Right lobe of liver (tissue), 6 donors: ENCODE data around the gene RPS19. TPM values are rescaled to one million over a fixed set of nuclear protein-coding genes. Genes with fewer than 3 reads are reported as not detected.

ENCODE experiments used
- ATAC-seq, 4 donors: fragments of 200-7000 bp; cut with Tn5 transposase; one replicate each; pipeline ENCODE4 v1.9.1; 2020; ENCODE audit warnings: mild to moderate bottlenecking in 4 of 4, moderate library complexity in 4 of 4
- DNase-seq, 3 donors: peaks; one replicate each; pipeline ENCODE4 v3.0.0-alpha.2; 2020
- H3K27ac ChIP-seq, 3 donors: fragments of 200-600 bp; one replicate each; pipeline ENCODE4 v1.8.0; 2022
- H3K27me3 ChIP-seq, 2 donors: fragments of 200-600 bp; one replicate each; pipeline ENCODE4 v1.8.0; 2022
- H3K36me3 ChIP-seq, 4 donors: fragments of 200-600 bp; sonication (generic) in 1 of 4; one replicate each; pipeline versions ENCODE4 v1.5.1 to v1.8.0; 2017 to 2022; ENCODE audit warnings: control low read depth in 1 of 4
- H3K4me1 ChIP-seq, 4 donors: fragments of 200-600 bp; sonication (generic) in 1 of 4; one replicate each; pipeline versions ENCODE4 v1.5.1 to v1.8.0; 2017 to 2022; ENCODE audit warnings: control low read depth in 1 of 4
- H3K4me3 ChIP-seq, 3 donors: fragments of 200-600 bp; one replicate each; pipeline ENCODE4 v1.8.0; 2022
- H3K9me3 ChIP-seq, 4 donors: fragments of 200-600 bp; sonication (generic) in 1 of 4; one replicate each; pipeline versions ENCODE4 v1.5.1 to v1.8.0; 2017 to 2022; ENCODE audit warnings: control low read depth in 1 of 4
- POLR2A ChIP-seq: fragments of 450-650 bp; IDR thresholded peaks from one replicate; pipeline ENCODE4 v1.6.1; 2017; ENCODE audit warnings: antibody characterized with exemption, mild to moderate bottlenecking
- WGBS: methylation state at CpG from one replicate; pipeline ENCODE4 v1.1.6; 2018; ENCODE audit warnings: low coverage, low lambda C conversion rate; ENCODE audit not compliant: insufficient coverage; ENCODE audit errors: missing lambda C conversion rate; 5-methylcytosine and 5-hydroxymethylcytosine counted together
- intact Hi-C, 2 donors: fragments of 100-400 bp; cut with DNase I; formaldehyde crosslinking; loops; one replicate each; pipeline versions ENCODE4 v1.11.2 to v1.14.1; 2022
- total RNA-seq, 6 experiments: library from RNA; depleted of rRNA in 2 of 6; stranded (reverse); fragments of >200 nt in 2 of 6; fragmentation: NEBNext Ultra II Directional in 3 of 6; extraction: Animal tissue kit (Norgen Biotek cat#: 25700) in 3 of 6; gene quantifications; one replicate each; pipeline versions ENCODE4 v1.1.0 to v1.2.4, GENCODE V29; 2016 to 2023
- TF ChIP-seq, protein P1 (sequence below), 4 donors: fragments of 200-600 bp in 3 of 4; fragments of 450-650 bp in 1 of 4; IDR thresholded peaks; one replicate each; pipeline versions ENCODE4 v1.5.1 to v1.8.0; 2016 to 2022; ENCODE audit warnings: antibody characterized with exemption in 4 of 4, mild to moderate bottlenecking in 2 of 4
- donor health status: DM: no; HTN: yes; CAD: no.
- donor health status: DM: no; HTN: no; CAD: no.
- donor health status: DM: no; HTN: no; CAD: no.
- donor health status: DM: no; HTN: yes; CAD: no.
- donor health status: DM: no; HTN: yes; CAD: no.

The RPS19 gene
- total RNA-seq, 6 experiments from 2014 or later = 347 to 556 (median 499) TPM

DNA sequence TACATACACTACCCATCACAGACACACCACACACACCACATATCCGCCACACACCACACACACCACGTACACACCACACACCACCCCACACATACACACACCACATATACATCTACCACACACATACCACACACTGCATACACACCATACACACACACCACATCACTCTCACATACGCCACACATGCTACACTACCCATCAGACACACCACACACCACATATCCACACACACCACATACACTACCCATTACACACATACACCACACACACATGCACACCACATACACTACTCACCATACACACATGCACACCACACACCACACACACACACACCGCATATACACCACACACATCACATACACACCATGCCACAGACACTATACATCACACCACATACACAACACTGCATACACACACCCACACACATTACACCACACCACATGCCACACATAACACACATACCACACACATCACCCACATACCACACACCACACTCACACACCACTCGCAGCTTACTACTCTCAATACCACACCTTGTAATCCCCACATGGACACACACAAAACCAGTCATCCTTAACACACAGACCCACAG, 58.7 kb downstream of the RPS19 start:
- DNase-seq = no peak
- H3K36me3 ChIP-seq = no peaks in the 10 kb centered on the region
- H3K27me3 ChIP-seq = peaks cover 0 to 8% of the 10 kb centered on the region in 2 donors
- H3K4me1 ChIP-seq = no peaks in the 10 kb centered on the region
- H3K9me3 ChIP-seq = no peaks in the 10 kb centered on the region
- ATAC-seq = no peak
- H3K4me3 ChIP-seq = no peak overlapping the region
- no peak overlapping the region for H3K27ac ChIP-seq
- WGBS = 90% methylated on average over 5 of the region's 5 CpGs
- TF ChIP-seq POLR2A = no peak
- TF ChIP-seq, protein P1, sequence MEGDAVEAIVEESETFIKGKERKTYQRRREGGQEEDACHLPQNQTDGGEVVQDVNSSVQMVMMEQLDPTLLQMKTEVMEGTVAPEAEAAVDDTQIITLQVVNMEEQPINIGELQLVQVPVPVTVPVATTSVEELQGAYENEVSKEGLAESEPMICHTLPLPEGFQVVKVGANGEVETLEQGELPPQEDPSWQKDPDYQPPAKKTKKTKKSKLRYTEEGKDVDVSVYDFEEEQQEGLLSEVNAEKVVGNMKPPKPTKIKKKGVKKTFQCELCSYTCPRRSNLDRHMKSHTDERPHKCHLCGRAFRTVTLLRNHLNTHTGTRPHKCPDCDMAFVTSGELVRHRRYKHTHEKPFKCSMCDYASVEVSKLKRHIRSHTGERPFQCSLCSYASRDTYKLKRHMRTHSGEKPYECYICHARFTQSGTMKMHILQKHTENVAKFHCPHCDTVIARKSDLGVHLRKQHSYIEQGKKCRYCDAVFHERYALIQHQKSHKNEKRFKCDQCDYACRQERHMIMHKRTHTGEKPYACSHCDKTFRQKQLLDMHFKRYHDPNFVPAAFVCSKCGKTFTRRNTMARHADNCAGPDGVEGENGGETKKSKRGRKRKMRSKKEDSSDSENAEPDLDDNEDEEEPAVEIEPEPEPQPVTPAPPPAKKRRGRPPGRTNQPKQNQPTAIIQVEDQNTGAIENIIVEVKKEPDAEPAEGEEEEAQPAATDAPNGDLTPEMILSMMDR (IDR thresholded peaks at IDR 0.05) = no peak
- intact Hi-C loops = no loop called here

DNA sequence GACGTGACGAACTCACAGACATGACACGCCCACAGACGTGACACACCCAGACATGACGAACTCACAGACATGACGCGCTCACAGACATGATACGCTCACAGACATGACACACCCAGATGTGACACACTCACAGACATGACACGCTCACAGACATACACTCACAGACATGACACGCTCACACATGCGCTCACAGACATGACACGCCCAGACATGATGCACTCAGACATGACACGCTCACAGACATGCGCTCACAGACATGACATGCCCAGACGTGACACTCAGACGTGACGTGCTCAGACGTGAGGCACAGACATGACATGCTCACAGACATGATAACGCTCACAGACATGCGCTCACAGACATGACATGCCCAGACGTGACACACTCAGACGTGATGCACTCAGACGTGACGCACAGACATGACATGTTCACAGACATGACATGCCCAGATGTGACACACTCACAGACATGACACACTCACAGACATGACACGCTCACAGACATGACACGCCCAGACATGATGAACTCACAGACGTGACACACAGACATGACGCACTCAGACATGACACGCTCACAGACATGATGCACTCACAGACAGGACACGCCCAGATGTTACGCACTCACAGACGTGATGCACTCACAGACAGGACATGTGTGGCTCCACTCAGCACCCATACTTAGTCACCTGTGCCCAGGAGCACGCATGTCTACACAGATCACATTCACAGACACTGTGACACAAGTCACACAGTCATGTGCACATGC, 60.1 kb downstream of the RPS19 start:
- Histone ChIP-seq H3K4me3 (no peak overlapping the region), H3K4me1 (no peaks in the 10 kb centered on the region), H3K27ac (no peak overlapping the region), H3K9me3 (no peaks in the 10 kb centered on the region), H3K36me3 (no peaks in the 10 kb centered on the region), H3K27me3 (peaks cover 0 to 8% of the 10 kb centered on the region in 2 donors)
- ATAC-seq (no peak), DNase-seq (no peak)
- TF ChIP-seq, protein P1 (IDR thresholded peaks at IDR 0.05) = no peak
- TF ChIP-seq POLR2A = no peak
- intact Hi-C loops = no loop called here
- 63% methylated on average over 7 of the region's 33 CpGs for WGBS

DNA sequence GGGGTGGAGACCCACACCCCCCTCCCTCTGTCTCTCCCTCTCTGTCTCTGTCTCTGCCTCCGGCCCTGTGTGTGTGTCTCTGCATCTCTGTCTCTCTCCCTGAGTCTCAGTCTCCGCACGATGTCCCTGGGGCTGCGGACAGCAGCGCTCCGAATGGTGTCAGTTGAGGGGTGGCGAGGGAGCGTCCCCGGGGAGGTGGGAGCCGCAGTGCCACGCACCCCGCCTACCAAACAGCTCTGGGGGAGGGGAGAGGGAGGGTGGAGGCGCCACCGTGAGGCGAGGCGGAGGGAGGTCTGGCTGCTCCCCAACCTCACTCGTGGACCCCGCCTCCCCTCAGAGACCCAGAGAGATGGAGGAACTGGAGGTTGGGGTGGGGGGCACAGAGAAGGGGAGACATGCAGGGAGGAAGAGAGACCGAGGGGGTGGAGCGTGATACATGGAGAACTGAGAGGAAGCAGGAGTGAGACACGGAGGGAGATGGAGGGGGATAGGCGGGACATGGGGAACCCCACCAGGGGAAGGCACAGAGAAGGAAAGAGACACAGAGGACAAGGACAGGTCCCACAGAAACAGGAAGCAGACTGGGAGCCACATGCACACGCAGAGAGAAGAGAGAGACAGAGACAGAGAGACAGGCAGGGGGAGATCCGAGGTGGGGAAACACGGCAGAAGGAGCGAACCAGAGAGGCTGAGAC, 61.0 kb downstream of the RPS19 start:
- 12% methylated on average over 22 of the region's 26 CpGs for WGBS
- H3K4me3 ChIP-seq = no peak overlapping the region
- no peak overlapping the region for H3K27ac ChIP-seq
- DNase-seq (no peak), ATAC-seq (no peak)
- H3K9me3 ChIP-seq = no peaks in the 10 kb centered on the region
- no peaks in the 10 kb centered on the region for H3K4me1 ChIP-seq
- peaks cover 0 to 8% of the 10 kb centered on the region in 2 donors for H3K27me3 ChIP-seq
- no peak for TF ChIP-seq POLR2A
- TF ChIP-seq, protein P1 (IDR thresholded peaks at IDR 0.05) = no peak
- no peaks in the 10 kb centered on the region for H3K36me3 ChIP-seq
- intact Hi-C loops = no loop called here

DNA sequence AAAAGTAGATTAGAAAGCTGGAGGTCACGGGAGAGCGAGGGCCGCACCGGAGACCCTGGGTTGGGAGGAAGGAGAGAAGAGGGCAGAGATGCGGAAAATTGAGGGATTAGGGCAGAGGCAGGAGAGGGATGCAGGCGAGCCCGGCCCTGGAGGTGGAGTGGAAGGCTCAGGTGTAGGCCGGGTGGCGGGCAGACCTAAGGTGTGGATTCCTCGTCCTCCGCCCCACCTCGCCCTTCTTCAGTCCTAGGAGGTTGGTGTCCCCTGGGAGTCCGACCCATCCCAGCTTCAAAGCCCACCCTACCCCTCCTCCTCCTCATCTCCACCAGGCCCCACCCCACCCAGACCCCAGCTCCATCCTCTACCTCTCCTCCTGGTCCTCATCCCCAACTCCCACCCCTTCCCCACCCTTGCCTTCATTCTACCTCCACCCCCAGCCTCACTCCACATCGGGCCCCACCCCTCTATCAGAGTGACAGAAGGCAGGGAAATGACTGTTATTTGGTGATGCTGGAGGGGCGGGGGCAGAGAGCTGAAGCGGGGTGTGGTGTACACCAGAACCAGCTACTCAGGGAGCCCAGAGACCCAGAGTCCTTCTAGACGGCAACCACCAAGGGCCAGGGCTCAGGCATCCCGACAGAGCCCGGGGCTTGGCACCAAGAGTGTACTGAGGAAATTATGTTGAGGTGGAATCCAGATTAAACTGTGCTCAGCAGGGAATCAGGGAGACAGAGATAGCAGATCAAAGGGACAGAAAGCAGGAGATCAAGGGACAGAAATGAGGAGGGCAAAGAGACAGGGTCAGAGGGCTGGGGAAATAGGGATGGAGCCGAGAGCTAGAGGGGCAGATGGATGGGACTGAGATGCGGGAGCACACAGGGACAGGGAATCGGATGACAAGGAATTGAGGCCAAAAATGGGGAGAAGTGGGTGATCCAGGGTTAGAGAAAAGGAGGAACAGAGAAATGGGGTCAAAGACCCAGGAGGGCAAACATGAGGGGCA, 61.8 kb downstream of the RPS19 start:
- 12% methylated on average over 15 of the region's 22 CpGs for WGBS
- Histone ChIP-seq H3K27ac (no peak overlapping the region), H3K4me1 (no peaks in the 10 kb centered on the region), H3K36me3 (no peaks in the 10 kb centered on the region), H3K9me3 (no peaks in the 10 kb centered on the region), H3K4me3 (no peak overlapping the region), H3K27me3 (peaks cover 0 to 15% of the 10 kb centered on the region in 2 donors)
- DNase-seq (no peak), ATAC-seq (no peak)
- no peak for TF ChIP-seq POLR2A
- TF ChIP-seq, protein P1 (IDR thresholded peaks at IDR 0.05) = no peak
- intact Hi-C loops = no loop called here
